ENCODE results near the gene SUCNR1. TPM values are rescaled to one million over a fixed set of nuclear protein-coding genes. Genes with fewer than 3 reads are reported as not detected.
"Not testable (repeated sequence)": the region's sequence is repeated elsewhere in the genome, so short reads cannot be mapped to it uniquely, and the experiment has no call there.

Gene SUCNR1
- total and polyA plus RNA-seq, 2 donors (not counting 1 experiment from before 2014, with no cell fraction given), result under 0.01 to 0.02 TPM

GRCh38 chr3:151926956-151927355, 53.5 kb downstream of the SUCNR1 start:
- H3K4me1 ChIP-seq (ENCODE audit: control insufficient read depth, extremely low read depth, insufficient read depth, low read length), result peaks cover 9% of the 10 kb centered on the region

GRCh38 chr3:151927915-151928525, 54.6 kb downstream of the SUCNR1 start:
- H3K79me2 ChIP-seq (ENCODE audit: control insufficient read depth, insufficient read depth, low read length); H4K20me1 ChIP-seq (ENCODE audit: control insufficient read depth, extremely low read depth, insufficient read depth, low read length); DNase-seq (ENCODE audit: low read depth in 2 of 2); H3K36me3 ChIP-seq (ENCODE audit: control insufficient read depth, insufficient read depth, low read length); H3K27me3 ChIP-seq (ENCODE audit: control insufficient read depth, insufficient read depth, low read length); H3K4me2 ChIP-seq (ENCODE audit: extremely low read depth, insufficient read depth, low read length); H3K9ac ChIP-seq (ENCODE audit: insufficient read depth, low read length); H3K4me1 ChIP-seq (ENCODE audit: control insufficient read depth, extremely low read depth, insufficient read depth, low read length); H2AFZ ChIP-seq (ENCODE audit: low read length); H3K4me3 ChIP-seq (replicated peaks in 1 of 4; ENCODE audit: control extremely low read depth in 1 of 4, insufficient read depth in 1 of 4, low read depth in 3 of 4, low read length in 4 of 4); H3K27ac ChIP-seq (ENCODE audit: insufficient read depth, low read length); H3K9me3 ChIP-seq (ENCODE audit: control insufficient read depth, insufficient read depth, low read depth, low read length): not testable (repeated sequence)

More at GRCh38 chr3:151926956-151927355, 53.5 kb downstream of the SUCNR1 start:
- TF ChIP-seq EZH2 (IDR thresholded peaks at IDR 0.05; ENCODE audit: low read length, missing control alignments) (no peak), CTCF (conservative IDR thresholded peaks at IDR 0.05 in 1 of 2, IDR thresholded peaks at IDR 0.05 in 1 of 2; ENCODE audit: low read depth in 1 of 2, low read length in 2 of 2) (no peak)
- H3K27me3 ChIP-seq (ENCODE audit: control insufficient read depth, insufficient read depth, low read length), result no peaks in the 10 kb centered on the region
- no peaks in the 10 kb centered on the region for H4K20me1 ChIP-seq (ENCODE audit: control insufficient read depth, extremely low read depth, insufficient read depth, low read length)
- no peaks in the 10 kb centered on the region for H3K36me3 ChIP-seq (ENCODE audit: control insufficient read depth, insufficient read depth, low read length)
- no peaks in the 10 kb centered on the region for H3K79me2 ChIP-seq (ENCODE audit: control insufficient read depth, insufficient read depth, low read length)
- no peak overlapping the region for H3K4me3 ChIP-seq (replicated peaks in 1 of 4; ENCODE audit: control extremely low read depth in 1 of 4, insufficient read depth in 1 of 4, low read depth in 3 of 4, low read length in 4 of 4)
- no peak overlapping the region for H3K27ac ChIP-seq (ENCODE audit: insufficient read depth, low read length)
- no peak overlapping the region for H3K9ac ChIP-seq (ENCODE audit: insufficient read depth, low read length)
- H3K4me2 ChIP-seq (ENCODE audit: extremely low read depth, insufficient read depth, low read length), result no peak overlapping the region
- peak; percentile 39 to 88 for DNase-seq (ENCODE audit: low read depth in 2 of 2)
- H3K9me3 ChIP-seq (ENCODE audit: control insufficient read depth, insufficient read depth, low read depth, low read length), result no peaks in the 10 kb centered on the region
- H2AFZ ChIP-seq (ENCODE audit: low read length), result no peak overlapping the region

GRCh38 chr3:151931171-151931570, 57.7 kb downstream of the SUCNR1 start:
- H3K4me3 ChIP-seq (replicated peaks in 1 of 4; ENCODE audit: control extremely low read depth in 1 of 4, insufficient read depth in 1 of 4, low read depth in 3 of 4, low read length in 4 of 4), result no peak overlapping the region
- no peaks in the 10 kb centered on the region for H3K36me3 ChIP-seq (ENCODE audit: control insufficient read depth, insufficient read depth, low read length)
- H3K79me2 ChIP-seq (ENCODE audit: control insufficient read depth, insufficient read depth, low read length), result no peaks in the 10 kb centered on the region
- H3K9me3 ChIP-seq (ENCODE audit: control insufficient read depth, insufficient read depth, low read depth, low read length), result no peaks in the 10 kb centered on the region
- H3K27me3 ChIP-seq (ENCODE audit: control insufficient read depth, insufficient read depth, low read length), result no peaks in the 10 kb centered on the region
- no peaks in the 10 kb centered on the region for H4K20me1 ChIP-seq (ENCODE audit: control insufficient read depth, extremely low read depth, insufficient read depth, low read length)
- no peak overlapping the region for H3K27ac ChIP-seq (ENCODE audit: insufficient read depth, low read length)
- TF ChIP-seq EZH2 (IDR thresholded peaks at IDR 0.05; ENCODE audit: low read length, missing control alignments) (no peak), CTCF (conservative IDR thresholded peaks at IDR 0.05 in 1 of 2, IDR thresholded peaks at IDR 0.05 in 1 of 2; ENCODE audit: low read depth in 1 of 2, low read length in 2 of 2) (no peak)
- no peak overlapping the region for H3K4me2 ChIP-seq (ENCODE audit: extremely low read depth, insufficient read depth, low read length)
- peak in 1 of 2 donors; percentile 38 for DNase-seq (ENCODE audit: low read depth in 2 of 2)
- no peak overlapping the region for H3K9ac ChIP-seq (ENCODE audit: insufficient read depth, low read length)
- no peaks in the 10 kb centered on the region for H3K4me1 ChIP-seq (ENCODE audit: control insufficient read depth, extremely low read depth, insufficient read depth, low read length)
- no peak overlapping the region for H2AFZ ChIP-seq (ENCODE audit: low read length)

Measured in fibroblast of lung (primary cell).